GM18519 (cell line): Measurements from ENCODE around the gene NIPSNAP2.
"Not testable (repeated sequence)": the region's sequence is repeated elsewhere in the genome, so short reads cannot be mapped to it uniquely, and the experiment has no call there.

ENCODE experiments used
- ATAC-seq: cut with Tn5 transposase; IDR thresholded peaks from one replicate; pipeline ENCODE4 v1.9.1; 2021; ENCODE audit warnings: mild to moderate bottlenecking, moderate library complexity; ENCODE audit not compliant: unreplicated experiment, low FRiP score

The NIPSNAP2 gene

DNA sequence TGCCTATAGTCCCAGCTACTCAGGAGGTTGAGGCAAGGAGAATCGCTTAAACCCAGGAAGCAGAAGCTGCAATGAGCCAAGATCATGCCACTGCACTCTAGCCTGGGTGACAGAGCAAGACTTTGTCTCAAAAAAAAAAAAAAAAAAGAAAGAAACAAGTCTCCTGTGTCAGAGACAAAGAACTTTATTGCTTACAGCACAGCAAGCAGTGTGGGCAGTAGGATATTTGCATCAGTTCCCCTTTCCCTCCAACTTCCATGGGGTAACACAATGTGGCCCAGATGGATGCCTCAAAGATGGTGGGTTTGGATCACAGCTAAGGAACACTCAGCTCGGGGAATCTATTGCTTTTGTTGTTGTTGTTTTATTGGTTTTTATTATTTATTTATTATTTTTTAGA, 81.4 kb downstream of the NIPSNAP2 start:
- not testable (repeated sequence) for ATAC-seq

DNA sequence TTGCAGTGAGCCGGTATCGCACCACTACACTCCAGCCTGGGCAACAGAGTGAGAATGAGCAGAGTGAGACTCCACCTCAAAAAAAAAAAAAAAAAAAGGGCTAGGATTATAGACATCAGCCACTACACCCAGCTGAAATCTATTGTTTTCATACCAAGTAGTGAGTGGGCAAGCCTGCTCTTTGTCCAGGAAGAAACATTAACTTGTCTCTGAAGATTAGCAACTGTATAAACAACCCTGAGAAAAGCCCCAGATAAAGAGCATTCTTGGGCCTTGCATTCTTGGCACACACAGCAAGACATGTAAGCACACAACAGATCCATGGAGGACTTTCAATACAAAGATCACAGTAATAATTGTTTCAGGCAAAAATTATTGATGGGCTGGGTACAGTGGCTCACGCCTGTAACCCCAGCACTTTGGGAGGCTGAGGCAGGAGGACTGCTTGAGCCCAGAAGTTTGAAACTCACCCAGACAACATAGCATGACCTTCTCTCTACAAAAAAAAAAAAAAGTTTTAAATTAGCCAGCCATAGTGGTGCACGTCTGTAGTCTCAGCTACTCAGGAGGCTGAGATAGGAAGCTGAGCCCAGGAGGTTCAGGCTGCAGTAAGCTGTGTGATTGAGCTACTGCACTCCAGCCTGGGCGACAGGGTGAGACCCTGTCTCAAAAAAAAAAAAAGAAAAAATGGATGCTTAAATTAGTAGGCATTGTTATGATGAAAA, 82.5 kb downstream of the NIPSNAP2 start:
- ATAC-seq, result no peak

DNA sequence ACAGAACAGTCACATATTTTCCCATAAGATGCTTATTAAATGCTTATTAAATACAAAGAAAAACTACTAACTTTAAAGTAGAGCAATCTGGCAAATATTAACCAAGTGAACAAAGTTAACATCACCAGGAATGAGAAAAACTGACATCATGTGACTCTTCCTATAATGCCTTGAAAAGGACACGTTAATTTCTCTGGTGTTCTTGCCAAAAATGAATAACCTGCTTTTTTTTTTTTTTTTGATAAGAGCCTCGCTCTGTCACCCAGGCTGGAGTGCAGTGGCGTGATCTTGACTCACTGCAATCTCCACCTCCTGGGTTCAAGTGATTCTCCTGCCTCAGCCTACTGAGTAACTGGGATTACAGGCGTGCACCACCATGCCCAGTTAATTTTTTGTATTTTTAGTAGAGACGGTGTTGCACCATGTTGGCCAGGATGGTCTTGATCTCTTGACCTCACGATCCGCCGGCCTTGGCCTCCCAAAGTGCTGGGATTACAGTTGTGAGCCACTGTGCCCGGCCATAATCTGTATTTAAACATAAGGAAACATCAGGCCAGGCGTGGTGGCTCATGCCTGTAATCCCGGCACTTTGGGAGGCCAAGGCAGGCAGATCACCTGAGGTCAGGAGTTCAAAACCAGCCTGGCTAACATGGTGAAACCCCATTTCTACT, 83.2 kb downstream of the NIPSNAP2 start:
- ATAC-seq, result not testable (repeated sequence)

DNA sequence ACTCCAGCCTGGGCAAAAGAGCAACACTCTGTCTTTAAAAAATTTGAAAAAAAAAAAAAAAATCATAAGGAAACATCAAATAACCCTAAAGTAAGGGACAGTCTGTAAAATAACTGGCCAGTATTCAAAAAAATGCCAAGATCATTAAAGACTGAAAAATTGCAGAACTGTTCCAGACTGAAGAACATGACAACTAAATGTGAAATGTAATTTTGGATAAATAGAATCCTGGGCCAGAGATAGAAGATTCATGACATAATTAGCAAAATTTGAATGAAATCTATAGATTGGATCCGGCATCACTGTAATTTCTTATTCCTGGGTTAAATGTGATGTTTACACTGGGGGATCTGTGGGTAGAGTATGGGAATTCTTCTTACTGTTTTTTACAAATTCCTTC, 83.9 kb downstream of the NIPSNAP2 start:
- no peak for ATAC-seq

DNA sequence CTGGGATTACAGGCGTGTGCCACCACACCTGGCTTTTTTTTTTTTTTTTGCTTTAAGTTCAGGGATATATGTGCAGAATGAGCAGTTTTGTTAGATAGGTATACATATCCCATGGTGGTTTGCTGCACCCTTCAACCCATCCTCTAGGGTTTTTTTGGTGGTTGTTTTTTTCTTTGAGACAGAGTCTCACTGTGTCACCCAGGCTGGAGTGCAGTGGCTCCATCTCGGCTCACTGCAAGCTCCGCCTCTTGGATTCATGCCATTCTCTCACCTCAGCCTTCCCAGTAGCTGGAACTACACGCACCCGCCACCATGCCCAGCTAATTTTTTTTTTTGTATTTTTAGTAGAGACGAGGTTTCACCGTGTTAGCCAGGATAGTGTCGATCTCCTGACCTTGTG, 84.4 kb downstream of the NIPSNAP2 start:
- not testable (repeated sequence) for ATAC-seq
